Measurements from ENCODE around the gene NMRK1. TPM values are rescaled to one million over a fixed set of nuclear protein-coding genes. Genes with fewer than 3 reads are reported as not detected.

Gene NMRK1
- total RNA-seq, 1 experiment from 2014 or later = 24.6 TPM

- ChIA-PET CTCF (no interaction called here), POLR2A (interaction anchor here (0.6 kb wide), 1 partner anchor 50 kb away, joined by 3 read pairs; no protein-coding TSS in a partner anchor)
- no peak for TF ChIP-seq CTCF (IDR thresholded peaks at IDR 0.05; ENCODE audit: unreplicated experiment)
- Mint-ChIP-seq H3K4me1 (ENCODE audit: insufficient read depth, unreplicated experiment) (no peaks in the 10 kb centered on the region), H3K9me3 (ENCODE audit: unreplicated experiment) (no peaks in the 10 kb centered on the region), H3K4me3 (ENCODE audit: unreplicated experiment) (no peak overlapping the region), H3K27me3 (ENCODE audit: insufficient read depth, unreplicated experiment) (no peaks in the 10 kb centered on the region), H3K36me3 (ENCODE audit: insufficient read depth, unreplicated experiment) (no peaks in the 10 kb centered on the region), H3K27ac (ENCODE audit: low read depth, unreplicated experiment) (no peak overlapping the region)
- DNase-seq (ENCODE audit: unreplicated experiment) = no peak
- no TSS peak for BruUV-seq (replicated peaks)
- intact Hi-C loops (cut with micrococcal nuclease) = no loop called here
Measured at GRCh38 chr9:75036793-75037192, 51.2 kb downstream of the NMRK1 start.

- Mint-ChIP-seq H3K4me1 (ENCODE audit: insufficient read depth, unreplicated experiment) (no peaks in the 10 kb centered on the region), H3K27ac (ENCODE audit: low read depth, unreplicated experiment) (no peak overlapping the region), H3K9me3 (ENCODE audit: unreplicated experiment) (no peaks in the 10 kb centered on the region), H3K4me3 (ENCODE audit: unreplicated experiment) (no peak overlapping the region), H3K27me3 (ENCODE audit: insufficient read depth, unreplicated experiment) (no peaks in the 10 kb centered on the region), H3K36me3 (ENCODE audit: insufficient read depth, unreplicated experiment) (no peaks in the 10 kb centered on the region)
- intact Hi-C loops (cut with micrococcal nuclease) = no loop called here
- BruUV-seq (replicated peaks) = no TSS peak
- no peak for TF ChIP-seq CTCF (IDR thresholded peaks at IDR 0.05; ENCODE audit: unreplicated experiment)
- ChIA-PET CTCF (interaction anchor here (0.7 kb wide), 1 partner anchor 42 kb away, joined by 3 read pairs; no protein-coding TSS in a partner anchor), POLR2A (no interaction called here)
- DNase-seq (ENCODE audit: unreplicated experiment) = no peak
Measured at GRCh38 chr9:75033791-75034473, 54.0 kb downstream of the NMRK1 start.

- Mint-ChIP-seq H3K4me3 (ENCODE audit: unreplicated experiment) (peak overlapping the region; percentile 95), H3K9me3 (ENCODE audit: unreplicated experiment) (no peaks in the 10 kb centered on the region), H3K4me1 (ENCODE audit: insufficient read depth, unreplicated experiment) (peaks cover 12% of the 10 kb centered on the region), H3K27ac (ENCODE audit: low read depth, unreplicated experiment) (peak overlapping the region; percentile 21), H3K27me3 (ENCODE audit: insufficient read depth, unreplicated experiment) (no peaks in the 10 kb centered on the region), H3K36me3 (ENCODE audit: insufficient read depth, unreplicated experiment) (peaks cover 6% of the 10 kb centered on the region)
- peak; percentile 50 for DNase-seq (ENCODE audit: unreplicated experiment)
- BruUV-seq (replicated peaks) = no TSS peak
- TF ChIP-seq CTCF (IDR thresholded peaks at IDR 0.05; ENCODE audit: unreplicated experiment) = no peak
- POLR2A ChIA-PET = interaction anchor here (0.6 to 6.3 kb wide), 22 partner anchors 10 to 254 kb away, joined by 3 to 121 read pairs (median 4); partner anchors contain the start of genes C9orf40, NMRK1, OSTF1 and TRPM6
- CTCF ChIA-PET = interaction anchor here (0.7 to 5.2 kb wide), 23 partner anchors 10 to 1885 kb away, joined by 3 to 51 read pairs (median 5); partner anchors contain the start of genes C9orf40, NMRK1 and OSTF1
- intact Hi-C loops (cut with micrococcal nuclease) = loop anchor here (1.0 to 5.0 kb wide), 2 partner anchors 50 to 75 kb away; partner anchors contain the start of gene C9orf40
Measured at GRCh38 chr9:75027187-75028107, 60.5 kb downstream of the NMRK1 start.

GRCh38 chr9:75023846-75024245 is 64.1 kb downstream of the NMRK1 start:
- no peak overlapping the region for H3K4me3 Mint-ChIP-seq (ENCODE audit: unreplicated experiment)
- TF ChIP-seq CTCF (IDR thresholded peaks at IDR 0.05; ENCODE audit: unreplicated experiment) = no peak

More at GRCh38 chr9:75023846-75024245, 64.1 kb downstream of the NMRK1 start:
- Mint-ChIP-seq H3K4me1 (ENCODE audit: insufficient read depth, unreplicated experiment) (peaks cover 19% of the 10 kb centered on the region), H3K36me3 (ENCODE audit: insufficient read depth, unreplicated experiment) (peaks cover 6% of the 10 kb centered on the region), H3K9me3 (ENCODE audit: unreplicated experiment) (no peaks in the 10 kb centered on the region), H3K27me3 (ENCODE audit: insufficient read depth, unreplicated experiment) (no peaks in the 10 kb centered on the region), H3K27ac (ENCODE audit: low read depth, unreplicated experiment) (no peak overlapping the region)
- DNase-seq (ENCODE audit: unreplicated experiment) = no peak
- BruUV-seq (replicated peaks) = no TSS peak
- intact Hi-C loops (cut with micrococcal nuclease) = no loop called here
- CTCF ChIA-PET = interaction anchor here (1.0 to 5.2 kb wide), 6 partner anchors 11 to 249 kb away, joined by 3 to 39 read pairs (median 4); partner anchors contain the start of gene C9orf40
- POLR2A ChIA-PET = interaction anchor here (0.7 to 6.3 kb wide), 2 partner anchors 63 to 103 kb away, joined by 3 to 121 read pairs; partner anchors contain the start of genes NMRK1 and OSTF1

All from MCF 10A (cell line).